RWPE2 (cell line): ENCODE results near the gene AOC1.

Source experiments
- ATAC-seq: fragments of 200-7000 bp; cut with Tn5 transposase; 3 replicates; pipeline ENCODE4 v1.9.1; 2021; ENCODE audit warnings: low read depth
- DNase-seq: peaks from one replicate; pipeline ENCODE4 v3.0.0-alpha.2; 2020; ENCODE audit warnings: low spot score
- H3K27ac ChIP-seq: fragments of 450-650 bp; 2 replicates; pipeline ENCODE4 v1.5.1; 2017; ENCODE audit warnings: mild to moderate bottlenecking; ENCODE audit not compliant: poor library complexity, severe bottlenecking
- H3K27me3 ChIP-seq: fragments of 250-450 bp; sonication (Bioruptor Pico); 2 replicates; pipeline ENCODE4 v1.5.1; 2021; ENCODE audit warnings: mild to moderate bottlenecking, moderate library complexity; ENCODE audit not compliant: insufficient read depth, poor library complexity, severe bottlenecking
- H3K36me3 ChIP-seq: fragments of 250-450 bp; sonication (Bioruptor Pico); 2 replicates; pipeline ENCODE4 v1.5.1; 2020; ENCODE audit warnings: low read depth, mild to moderate bottlenecking, moderate library complexity
- H3K4me1 ChIP-seq: fragments of 250-450 bp; sonication (Bioruptor Pico); 2 replicates; pipeline ENCODE4 v1.5.1; 2021; ENCODE audit warnings: mild to moderate bottlenecking, moderate library complexity; ENCODE audit not compliant: insufficient read depth, poor library complexity, severe bottlenecking
- H3K4me3 ChIP-seq: fragments of 250-450 bp; sonication (Bioruptor Pico); 2 replicates; pipeline ENCODE4 v1.5.1; 2021; ENCODE audit warnings: mild to moderate bottlenecking, moderate library complexity; ENCODE audit not compliant: severe bottlenecking
- H3K9me3 ChIP-seq: fragments of 250-450 bp; sonication (Bioruptor Pico); 2 replicates; pipeline ENCODE4 v1.5.1; 2021; ENCODE audit warnings: mild to moderate bottlenecking, moderate library complexity; ENCODE audit not compliant: severe bottlenecking
- CTCF ChIP-seq: fragments of 450-650 bp; IDR thresholded peaks from one replicate; pipeline ENCODE4 v1.5.1; 2017; ENCODE audit warnings: mild to moderate bottlenecking, moderate library complexity; ENCODE audit not compliant: poor library complexity, severe bottlenecking

Gene AOC1

GRCh38 chr7:150902078-150903033, 50.0 kb downstream of the AOC1 start:
- TF ChIP-seq CTCF = no peak
- no peak for ATAC-seq
- H3K4me3 ChIP-seq = no peak overlapping the region
- H3K9me3 ChIP-seq = no peaks in the 10 kb centered on the region
- no peaks in the 10 kb centered on the region for H3K36me3 ChIP-seq
- no peak overlapping the region for H3K27ac ChIP-seq
- H3K4me1 ChIP-seq = peaks cover 11% of the 10 kb centered on the region
- no peaks in the 10 kb centered on the region for H3K27me3 ChIP-seq
- DNase-seq = no peak

DNA sequence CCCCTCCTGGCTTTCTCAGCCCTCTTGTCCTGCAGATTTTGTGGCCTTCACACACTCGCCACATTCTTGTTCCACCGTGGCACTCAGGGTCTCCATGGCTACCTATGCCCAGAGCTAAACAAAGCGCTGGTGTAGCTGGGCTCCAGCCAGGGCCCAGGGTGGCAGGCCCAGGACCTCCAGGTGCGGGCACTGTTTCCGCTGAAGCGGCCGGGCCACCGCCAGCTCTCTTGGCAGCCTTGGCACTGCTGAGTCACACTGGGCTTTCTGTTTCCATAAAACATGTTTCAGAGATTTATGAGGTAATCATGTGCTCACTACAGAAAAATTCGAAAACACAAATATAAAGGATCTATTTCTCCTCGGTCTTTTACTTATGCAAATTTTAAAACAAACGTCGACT, 51.3 kb downstream of the AOC1 start:
- TF ChIP-seq CTCF = peak; percentile 17
- Histone ChIP-seq H3K27ac (peak overlapping the region; percentile 17), H3K36me3 (no peaks in the 10 kb centered on the region), H3K27me3 (no peaks in the 10 kb centered on the region), H3K9me3 (no peaks in the 10 kb centered on the region), H3K4me1 (peaks cover 11% of the 10 kb centered on the region), H3K4me3 (no peak overlapping the region)
- DNase-seq (no peak), ATAC-seq (peak; percentile 89)

- TF ChIP-seq CTCF = no peak
- no peak for ATAC-seq
- no peak overlapping the region for H3K4me3 ChIP-seq
- peaks cover 11% of the 10 kb centered on the region for H3K4me1 ChIP-seq
- no peaks in the 10 kb centered on the region for H3K27me3 ChIP-seq
- H3K27ac ChIP-seq = peak overlapping the region; percentile 17
- no peak for DNase-seq
- no peaks in the 10 kb centered on the region for H3K36me3 ChIP-seq
- H3K9me3 ChIP-seq = no peaks in the 10 kb centered on the region
These were observed 51.9 kb downstream of the AOC1 start for GRCh38 chr7:150904011-150904909.

GRCh38 chr7:150908173-150908572, 55.9 kb downstream of the AOC1 start:
- H3K36me3 ChIP-seq = no peaks in the 10 kb centered on the region
- ATAC-seq (no peak), DNase-seq (no peak)
- H3K27me3 ChIP-seq = no peaks in the 10 kb centered on the region
- no peak for TF ChIP-seq CTCF
- H3K27ac ChIP-seq = no peak overlapping the region
- H3K4me1 ChIP-seq = peaks cover 11% of the 10 kb centered on the region
- H3K9me3 ChIP-seq = no peaks in the 10 kb centered on the region
- no peak overlapping the region for H3K4me3 ChIP-seq
